Fibroblast of pulmonary artery (primary cell): Measurements from ENCODE around the gene APEH.

Source experiments
- DNase-seq: peaks from one replicate; pipeline ENCODE4 v3.0.0-alpha.2; 2010; ENCODE audit warnings: low read depth
- H3K4me3 ChIP-seq: replicated peaks from 2 replicates; pipeline ENCODE4 v1.5.1; 2011; ENCODE audit warnings: low read depth, mild to moderate bottlenecking, control low read depth, low read length, moderate library complexity
- TF ChIP-seq, protein P1 (sequence below): IDR thresholded peaks from 2 replicates; pipeline ENCODE4 v1.5.1; 2011; ENCODE audit warnings: mild to moderate bottlenecking, control low read depth, low read length, inconsistent platforms; ENCODE audit errors: missing control alignments

The APEH gene

DNA sequence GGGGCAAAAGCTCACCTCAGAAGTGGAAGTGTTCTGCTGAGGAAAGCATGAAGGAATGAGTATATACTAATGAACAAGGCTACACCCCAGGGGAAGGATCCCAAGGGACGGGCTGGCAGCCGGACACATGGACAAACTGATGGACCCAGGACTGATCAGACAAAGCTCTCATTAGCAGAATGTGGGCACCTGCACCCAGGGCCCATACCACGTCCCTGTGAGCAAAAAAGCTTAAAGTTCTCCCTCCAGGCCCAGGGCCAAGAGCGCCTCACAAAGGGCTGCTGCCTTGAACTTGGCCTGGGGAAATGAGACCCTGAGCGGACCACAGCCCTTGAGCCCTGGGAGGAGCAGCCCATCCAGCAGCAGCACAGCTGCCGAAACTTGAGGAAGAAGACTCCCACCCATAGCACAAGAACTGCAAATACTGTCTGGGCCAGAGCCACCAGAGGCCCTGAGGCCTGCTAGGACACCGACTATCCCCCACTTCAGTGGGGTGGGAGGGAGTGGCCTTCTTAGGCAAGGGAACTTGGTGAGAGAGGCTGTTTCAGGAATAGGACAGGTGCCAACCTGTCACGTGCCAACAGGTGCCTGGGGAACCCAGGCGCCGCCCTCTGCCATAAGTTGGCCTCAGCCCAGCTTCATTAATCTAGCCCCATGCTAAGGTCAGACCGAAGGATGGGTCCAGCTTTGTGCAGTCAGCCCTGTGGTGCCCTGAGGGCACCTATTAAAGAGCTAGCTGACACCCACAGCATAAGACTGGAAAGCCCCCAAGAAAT lies 51.9 kb downstream of the APEH start:
- no peak for DNase-seq
- no peak overlapping the region for H3K4me3 ChIP-seq
- TF ChIP-seq, protein P1, sequence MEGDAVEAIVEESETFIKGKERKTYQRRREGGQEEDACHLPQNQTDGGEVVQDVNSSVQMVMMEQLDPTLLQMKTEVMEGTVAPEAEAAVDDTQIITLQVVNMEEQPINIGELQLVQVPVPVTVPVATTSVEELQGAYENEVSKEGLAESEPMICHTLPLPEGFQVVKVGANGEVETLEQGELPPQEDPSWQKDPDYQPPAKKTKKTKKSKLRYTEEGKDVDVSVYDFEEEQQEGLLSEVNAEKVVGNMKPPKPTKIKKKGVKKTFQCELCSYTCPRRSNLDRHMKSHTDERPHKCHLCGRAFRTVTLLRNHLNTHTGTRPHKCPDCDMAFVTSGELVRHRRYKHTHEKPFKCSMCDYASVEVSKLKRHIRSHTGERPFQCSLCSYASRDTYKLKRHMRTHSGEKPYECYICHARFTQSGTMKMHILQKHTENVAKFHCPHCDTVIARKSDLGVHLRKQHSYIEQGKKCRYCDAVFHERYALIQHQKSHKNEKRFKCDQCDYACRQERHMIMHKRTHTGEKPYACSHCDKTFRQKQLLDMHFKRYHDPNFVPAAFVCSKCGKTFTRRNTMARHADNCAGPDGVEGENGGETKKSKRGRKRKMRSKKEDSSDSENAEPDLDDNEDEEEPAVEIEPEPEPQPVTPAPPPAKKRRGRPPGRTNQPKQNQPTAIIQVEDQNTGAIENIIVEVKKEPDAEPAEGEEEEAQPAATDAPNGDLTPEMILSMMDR: no peak

DNA sequence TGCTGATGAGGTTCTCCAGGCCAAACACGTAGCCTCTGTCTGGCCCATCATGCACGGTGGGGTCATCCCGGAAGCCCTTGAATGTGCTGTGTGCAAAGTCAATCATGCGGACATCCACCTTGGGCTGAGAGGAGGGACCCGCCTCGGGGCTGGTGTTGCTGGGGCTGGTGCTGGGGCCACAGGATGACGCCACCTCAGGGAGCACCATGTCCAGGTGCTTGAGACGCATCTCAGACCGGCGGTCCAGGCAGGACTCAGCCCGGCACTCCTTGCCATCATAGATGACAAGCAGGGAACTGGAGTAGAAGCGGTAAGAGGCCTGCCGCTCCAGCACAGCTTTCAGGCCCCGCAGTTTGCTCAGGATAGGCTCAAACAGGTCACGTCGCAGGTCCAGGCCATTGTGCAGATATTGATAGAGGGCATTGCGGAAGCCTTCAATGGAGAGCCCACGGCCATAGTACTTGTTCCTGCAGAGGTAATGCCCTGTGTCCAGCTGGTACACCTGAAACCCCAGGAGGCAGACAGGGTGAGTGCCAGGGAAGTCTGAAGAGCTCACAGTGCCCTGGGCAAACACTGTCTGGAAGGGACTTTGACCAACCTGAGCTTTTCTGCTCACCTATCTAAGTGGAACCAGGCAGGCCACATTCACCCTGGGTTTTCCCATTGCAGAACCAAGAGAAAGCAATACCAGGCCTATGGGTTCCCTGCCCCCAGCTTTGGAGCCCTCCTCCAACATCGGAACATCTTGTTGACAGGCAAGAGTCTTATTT lies 53.2 kb downstream of the APEH start:
- DNase-seq: no peak
- TF ChIP-seq, protein P1: no peak
- no peak overlapping the region for H3K4me3 ChIP-seq

DNA sequence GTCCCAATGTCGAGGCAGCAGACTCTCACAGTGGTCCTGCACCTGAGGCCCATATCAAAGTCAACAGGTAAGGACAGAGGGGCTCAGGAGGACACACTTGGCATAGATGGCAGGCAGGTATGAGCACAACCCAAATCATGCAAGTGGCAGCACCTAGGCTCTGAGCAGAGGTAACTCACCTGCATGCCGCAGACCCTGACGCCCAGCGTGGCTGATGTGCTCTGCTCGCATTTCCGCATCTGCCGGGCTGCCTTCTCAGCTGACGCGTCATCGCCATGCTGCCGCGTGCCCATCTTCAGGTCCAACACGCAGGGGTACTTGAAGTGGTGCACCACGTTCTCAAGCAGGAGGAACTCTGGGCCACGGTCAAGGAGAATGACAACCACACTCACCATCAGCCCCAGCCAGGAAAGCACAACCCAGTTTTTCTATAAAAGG lies 53.8 kb downstream of the APEH start:
- DNase-seq: no peak
- TF ChIP-seq, protein P1: no peak

DNA sequence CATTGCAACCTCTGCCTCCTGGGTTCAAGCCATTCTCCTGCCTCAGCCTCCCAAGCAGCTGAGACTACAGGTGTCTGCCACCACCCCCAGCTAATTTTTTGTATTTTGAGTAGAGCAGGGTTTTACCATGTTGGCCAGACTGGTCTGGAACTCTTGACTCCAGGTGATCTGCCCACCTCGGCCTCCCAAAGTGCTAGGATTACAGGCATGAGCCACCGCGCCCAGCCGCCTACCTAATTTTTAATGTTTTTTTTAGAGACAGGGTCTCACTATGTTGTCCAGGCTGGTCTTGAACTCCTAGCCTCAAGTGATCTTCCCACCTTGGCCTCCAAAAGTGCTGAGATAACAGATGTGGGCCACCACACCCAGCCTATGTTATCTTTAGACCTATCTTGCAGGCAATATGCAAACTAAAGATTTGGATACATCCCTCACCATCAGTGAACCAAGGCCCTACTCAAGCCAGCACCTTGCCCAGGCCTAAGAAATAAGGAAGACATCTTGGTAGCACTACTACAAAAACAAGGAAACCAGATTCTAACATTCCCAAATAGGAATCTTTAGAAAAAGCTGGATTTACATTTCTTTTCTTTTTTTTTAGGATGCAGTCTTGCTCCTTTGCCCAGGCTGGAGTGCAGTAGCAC lies 55.9 kb downstream of the APEH start:
- H3K4me3 ChIP-seq: no peak overlapping the region
- no peak for DNase-seq
- TF ChIP-seq, protein P1: no peak

More for the DNA sequence above, 53.8 kb downstream of the APEH start:
- no peak overlapping the region for H3K4me3 ChIP-seq

DNA sequence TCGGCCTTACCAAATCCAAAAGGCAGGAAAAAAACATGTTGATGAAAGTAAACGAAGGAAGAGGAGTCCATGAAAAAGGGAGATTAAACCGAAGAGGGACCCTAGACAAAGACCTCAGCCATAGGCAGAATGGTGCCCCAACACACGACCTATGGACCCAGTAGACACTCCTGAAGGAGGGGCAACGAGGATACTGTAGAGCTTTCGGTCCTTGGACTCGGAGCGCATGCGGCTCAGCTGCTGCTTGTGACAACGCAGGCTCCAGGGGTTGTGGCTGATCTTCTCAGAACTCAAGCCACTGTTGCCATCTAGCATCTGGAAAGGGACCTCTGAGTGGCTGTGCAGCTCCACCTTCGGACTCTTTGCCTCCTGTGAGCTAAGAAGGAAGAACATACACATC lies 58.4 kb downstream of the APEH start:
- H3K4me3 ChIP-seq: no peak overlapping the region
- DNase-seq: no peak
- TF ChIP-seq, protein P1: no peak

DNA sequence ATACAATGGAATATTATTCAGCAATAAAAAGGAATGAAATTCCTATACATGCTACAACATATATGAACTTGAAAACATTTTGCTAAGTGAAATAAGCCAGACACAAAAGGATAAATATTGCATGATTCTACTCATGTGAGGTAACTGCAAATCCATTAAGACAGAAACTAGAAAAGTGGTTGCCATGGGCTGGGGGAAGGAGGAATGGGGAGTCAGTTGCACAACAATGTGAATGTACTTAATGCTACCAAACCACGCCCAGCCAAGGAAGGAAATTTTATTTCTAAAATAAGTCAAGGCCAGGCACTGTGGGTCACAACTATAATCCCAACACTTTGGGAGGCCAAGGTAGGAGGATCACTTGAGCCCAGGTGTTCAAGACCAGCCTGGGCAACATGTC lies 59.4 kb downstream of the APEH start:
- DNase-seq: peak; percentile 24
- no peak overlapping the region for H3K4me3 ChIP-seq
- TF ChIP-seq, protein P1: no peak
